ENCODE data around the gene ETFRF1. TPM values are rescaled to one million over a fixed set of nuclear protein-coding genes. Genes with fewer than 3 reads are reported as not detected.
A peak's percentile ranks its signal among the peaks of the same experiment; 100 is the strongest.

Gene ETFRF1
- total RNA-seq, 1 donor from 2014 or later = 20.7 TPM

- H3K4me3 Mint-ChIP-seq = no peak overlapping the region
- H3K4me1 Mint-ChIP-seq = peaks cover 4% of the 10 kb centered on the region
- H3K36me3 Mint-ChIP-seq = no peaks in the 10 kb centered on the region
- H3K9me3 Mint-ChIP-seq = peaks cover 5% of the 10 kb centered on the region
- DNase-seq (ENCODE audit: low spot score in 2 of 2, unreplicated experiment in 2 of 2) = no peak
- H3K27ac Mint-ChIP-seq = no peak overlapping the region
- H3K27me3 Mint-ChIP-seq (ENCODE audit: low read depth) = no peaks in the 10 kb centered on the region
- no peak for TF ChIP-seq CTCF (IDR thresholded peaks at IDR 0.05; ENCODE audit: unreplicated experiment)
Observed at GRCh38 chr12:25186788-25187402, 8.1 kb upstream of the ETFRF1 start.

GRCh38 chr12:25187781-25188180 is 7.3 kb upstream of the ETFRF1 start:
- no peaks in the 10 kb centered on the region for H3K27me3 Mint-ChIP-seq (ENCODE audit: low read depth)
- no peak for TF ChIP-seq CTCF (IDR thresholded peaks at IDR 0.05; ENCODE audit: unreplicated experiment)
- peaks cover 5% of the 10 kb centered on the region for H3K9me3 Mint-ChIP-seq
- H3K4me1 Mint-ChIP-seq = peaks cover 4% of the 10 kb centered on the region
- no peak overlapping the region for H3K27ac Mint-ChIP-seq
- no peak for DNase-seq (ENCODE audit: low spot score in 2 of 2, unreplicated experiment in 2 of 2)
- H3K4me3 Mint-ChIP-seq = no peak overlapping the region
- H3K36me3 Mint-ChIP-seq = no peaks in the 10 kb centered on the region

GRCh38 chr12:25189656-25190055 is 5.4 kb upstream of the ETFRF1 start:
- no peak for DNase-seq (ENCODE audit: low spot score in 2 of 2, unreplicated experiment in 2 of 2)
- H3K9me3 Mint-ChIP-seq = no peaks in the 10 kb centered on the region
- peaks cover 11% of the 10 kb centered on the region for H3K4me1 Mint-ChIP-seq
- H3K27me3 Mint-ChIP-seq (ENCODE audit: low read depth) = no peaks in the 10 kb centered on the region
- no peak overlapping the region for H3K4me3 Mint-ChIP-seq
- TF ChIP-seq CTCF (IDR thresholded peaks at IDR 0.05; ENCODE audit: unreplicated experiment) = no peak
- no peaks in the 10 kb centered on the region for H3K36me3 Mint-ChIP-seq
- H3K27ac Mint-ChIP-seq = no peak overlapping the region

GRCh38 chr12:25190793-25191192 is 4.2 kb upstream of the ETFRF1 start:
- no peak overlapping the region for H3K4me3 Mint-ChIP-seq
- H3K4me1 Mint-ChIP-seq = peaks cover 17% of the 10 kb centered on the region
- H3K27ac Mint-ChIP-seq = no peak overlapping the region
- no peak for TF ChIP-seq CTCF (IDR thresholded peaks at IDR 0.05; ENCODE audit: unreplicated experiment)
- H3K36me3 Mint-ChIP-seq = no peaks in the 10 kb centered on the region
- no peaks in the 10 kb centered on the region for H3K9me3 Mint-ChIP-seq
- DNase-seq (ENCODE audit: low spot score in 2 of 2, unreplicated experiment in 2 of 2) = no peak
- no peaks in the 10 kb centered on the region for H3K27me3 Mint-ChIP-seq (ENCODE audit: low read depth)

- H3K9me3 Mint-ChIP-seq = no peaks in the 10 kb centered on the region
- H3K4me1 Mint-ChIP-seq = peaks cover 22% of the 10 kb centered on the region
- DNase-seq (ENCODE audit: low spot score in 2 of 2, unreplicated experiment in 2 of 2) = no peak
- H3K27ac Mint-ChIP-seq = peak overlapping the region; percentile 98
- no peaks in the 10 kb centered on the region for H3K36me3 Mint-ChIP-seq
- H3K4me3 Mint-ChIP-seq = peak overlapping the region; percentile 93
- no peak for TF ChIP-seq CTCF (IDR thresholded peaks at IDR 0.05; ENCODE audit: unreplicated experiment)
- H3K27me3 Mint-ChIP-seq (ENCODE audit: low read depth) = no peaks in the 10 kb centered on the region
Observed at GRCh38 chr12:25194214-25194613, 823 bp upstream of the ETFRF1 start.

GRCh38 chr12:25194722-25195055 is 348 bp upstream of the ETFRF1 start:
- Mint-ChIP-seq H3K27me3 (ENCODE audit: low read depth) (no peaks in the 10 kb centered on the region), H3K4me3 (peak overlapping the region; percentile 93), H3K4me1 (peaks cover 22% of the 10 kb centered on the region), H3K9me3 (no peaks in the 10 kb centered on the region), H3K36me3 (no peaks in the 10 kb centered on the region), H3K27ac (peak overlapping the region; percentile 98)
- no peak for TF ChIP-seq CTCF (IDR thresholded peaks at IDR 0.05; ENCODE audit: unreplicated experiment)
- DNase-seq (ENCODE audit: low spot score in 2 of 2, unreplicated experiment in 2 of 2) = no peak
